HCT116 (cell line): ENCODE measurements around the gene MACF1. TPM values are rescaled to one million over a fixed set of nuclear protein-coding genes. Genes with fewer than 3 reads are reported as not detected.

Source experiments
- ATAC-seq: fragments of 200-7000 bp; cut with Tn5 transposase; 2 replicates; pipeline ENCODE4 v1.9.1; 2020; ENCODE audit warnings: mild to moderate bottlenecking, moderate library complexity
- BruUV-seq: library from RNA; stranded (reverse); fragments of 400-500 nt; replicated peaks from 2 replicates; lab custom pipeline; 2021; lab: Mats Ljungman, UMichigan
- CTCF ChIA-PET: fragments of 300-600 bp; sonication (Branson Sonifier 250); formaldehyde crosslinking; loops from one replicate; lab custom pipeline; 2021; ENCODE audit warnings: antibody characterized with exemption; lab: Charles Lee
- POLR2A ChIA-PET: fragments of 300-600, 350-600 bp; sonication (Branson Sonifier 250); formaldehyde crosslinking; loops from one replicate; lab custom pipeline; 2021; ENCODE audit warnings: antibody characterized with exemption; lab: Charles Lee
- RAD21 ChIA-PET, 2 experiments: fragments of 300-600 bp; sonication (Branson Sonifier 250); formaldehyde crosslinking; loops; one replicate each; lab custom pipeline; 2023; ENCODE audit warnings: low total read pairs in 2 of 2; ENCODE audit not compliant: uncharacterized antibody in 2 of 2, unreplicated experiment in 2 of 2, low non-redundant PET in 1 of 2; lab: Charles Lee
- DNase-seq: peaks from one replicate; pipeline ENCODE4 v3.0.0-alpha.2; 2010; ENCODE audit warnings: low read depth, low spot score
- H2AFZ ChIP-seq: fragments of 200-600 bp; shearing (Covaris generic), sonication (generic); 2 replicates; pipeline ENCODE4 v1.6.1; 2017; ENCODE audit warnings: low read depth, mixed run types, mixed read lengths, antibody characterized with exemption, low read length; ENCODE audit not compliant: poor library complexity, severe bottlenecking
- H3K27ac ChIP-seq: 2 replicates; pipeline ENCODE4 v1.5.1; 2012; ENCODE audit warnings: low read depth, low read length
- H3K27me3 ChIP-seq: fragments of 200-600 bp; sonication (generic); 2 replicates; pipeline ENCODE4 v1.6.1; 2016; ENCODE audit warnings: mixed run types, low read length, mixed read lengths; ENCODE audit not compliant: insufficient read depth
- H3K36me3 ChIP-seq, 2 experiments: fragments of 200-500 bp in 1 of 2; fragments of 200-600 bp in 1 of 2; sonication (Bioruptor generic) in 1 of 2; sonication (generic) in 1 of 2; 2 replicates each; pipeline versions ENCODE4 v1.5.1 to v1.6.1; 2014 to 2016; ENCODE audit warnings: low read length in 2 of 2, inconsistent platforms in 1 of 2, mixed read lengths in 1 of 2, mixed run types in 1 of 2; ENCODE audit not compliant: insufficient read depth in 2 of 2, control insufficient read depth in 1 of 2
- H3K4me1 ChIP-seq, 2 experiments: fragments of 200-600 bp in 1 of 2; sonication (generic) in 1 of 2; 2 replicates each; pipeline versions ENCODE4 v1.5.1 to v1.6.1; 2012 to 2017; ENCODE audit warnings: low read length in 2 of 2, inconsistent platforms in 1 of 2, mild to moderate bottlenecking in 1 of 2, mixed read lengths in 1 of 2, mixed run types in 1 of 2, moderate library complexity in 1 of 2; ENCODE audit not compliant: insufficient read depth in 2 of 2, control insufficient read depth in 1 of 2
- H3K4me2 ChIP-seq: fragments of 200-600 bp; sonication (generic); 2 replicates; pipeline ENCODE4 v1.6.1; 2017; ENCODE audit warnings: mixed run types, low read length, mixed read lengths
- H3K4me3 ChIP-seq, 2 experiments: fragments of 200-600 bp in 1 of 2; sonication (generic) in 1 of 2; replicated peaks in 1 of 2; 2 replicates each; pipeline ENCODE4 v1.5.1; 2011 to 2016; ENCODE audit warnings: low read length in 2 of 2, control low read depth in 1 of 2, low read depth in 1 of 2, mild to moderate bottlenecking in 1 of 2, mixed read lengths in 1 of 2, mixed run types in 1 of 2
- H3K79me2 ChIP-seq: fragments of 200-600 bp; sonication (generic); 2 replicates; pipeline ENCODE4 v1.6.1; 2017; ENCODE audit warnings: mild to moderate bottlenecking, mixed run types, low read length, moderate library complexity, mixed read lengths; ENCODE audit not compliant: insufficient read depth
- H3K9ac ChIP-seq: fragments of 200-600 bp; sonication (generic); 2 replicates; pipeline ENCODE4 v1.6.1; 2016; ENCODE audit warnings: low read length, mixed read lengths
- H3K9me2 ChIP-seq: fragments of 200-600 bp; sonication (generic), shearing (Covaris generic); 2 replicates; pipeline ENCODE4 v1.6.1; 2017; ENCODE audit warnings: mixed run types, mild to moderate bottlenecking, moderate library complexity; ENCODE audit not compliant: insufficient read depth
- H3K9me3 ChIP-seq, 2 experiments: fragments of 200-500 bp in 1 of 2; fragments of 200-600 bp in 1 of 2; sonication (Bioruptor generic) in 1 of 2; sonication (generic) in 1 of 2; 2 replicates each; pipeline ENCODE4 v1.6.1; 2014 to 2017; ENCODE audit warnings: low read length in 2 of 2, mixed read lengths in 2 of 2, inconsistent platforms in 1 of 2, low read depth in 1 of 2, mild to moderate bottlenecking in 1 of 2, mixed run types in 1 of 2, moderate library complexity in 1 of 2; ENCODE audit not compliant: control insufficient read depth in 1 of 2, insufficient read depth in 1 of 2
- H4K20me1 ChIP-seq: fragments of 200-600 bp; sonication (generic), shearing (Covaris generic); 2 replicates; pipeline ENCODE4 v1.6.1; 2017; ENCODE audit warnings: mixed run types, mild to moderate bottlenecking, moderate library complexity; ENCODE audit not compliant: insufficient read depth
- ATF3 ChIP-seq: IDR thresholded peaks from 2 replicates; pipeline ENCODE4 v1.6.1; 2012
- CBX3 ChIP-seq: IDR thresholded peaks from 2 replicates; pipeline ENCODE4 v1.6.1; 2012; ENCODE audit warnings: low read depth
- CEBPB ChIP-seq: IDR thresholded peaks from 2 replicates; pipeline ENCODE4 v1.6.1; 2012; ENCODE audit warnings: low read depth
- CTCF ChIP-seq, 3 experiments: fragments of 200-600 bp in 1 of 3; sonication (generic) in 1 of 3; IDR thresholded peaks in 2 of 3; conservative IDR thresholded peaks in 1 of 3; 2 replicates each; pipeline ENCODE4 v1.5.1; 2012 to 2017; ENCODE audit warnings: low read depth in 2 of 3, low read length in 2 of 3, antibody characterized with exemption in 1 of 3, borderline replicate concordance in 1 of 3, control low read depth in 1 of 3, mild to moderate bottlenecking in 1 of 3, mixed read lengths in 1 of 3, mixed run types in 1 of 3, moderate library complexity in 1 of 3; ENCODE audit not compliant: insufficient read depth in 1 of 3
- JUND ChIP-seq: IDR thresholded peaks from 2 replicates; pipeline ENCODE4 v1.6.1; 2012
- MAX ChIP-seq: IDR thresholded peaks from 2 replicates; pipeline ENCODE4 v1.6.1; 2012
- SIN3A ChIP-seq: IDR thresholded peaks from 2 replicates; pipeline ENCODE4 v1.6.1; 2012; ENCODE audit warnings: low read depth
- SP1 ChIP-seq: IDR thresholded peaks from 2 replicates; pipeline ENCODE4 v1.6.1; 2012; ENCODE audit warnings: low read depth
- SRF ChIP-seq: IDR thresholded peaks from 2 replicates; pipeline ENCODE4 v1.6.1; 2012; ENCODE audit warnings: low read depth
- ZBTB33 ChIP-seq: IDR thresholded peaks from 2 replicates; pipeline ENCODE4 v1.6.1; 2011; ENCODE audit warnings: mild to moderate bottlenecking, low read length, moderate library complexity; ENCODE audit not compliant: insufficient replicate concordance; ENCODE audit errors: extremely low read depth
- intact Hi-C: fragments of 100-400 bp; cut with micrococcal nuclease; formaldehyde crosslinking; loops from 2 replicates; pipeline ENCODE4 v1.10.0; 2022
- total RNA-seq: library from RNA; stranded (reverse); gene quantifications from one replicate; pipeline ENCODE4 v1.2.1, GENCODE V29; 2021; ENCODE audit not compliant: unreplicated experiment

MACF1 gene
- total RNA-seq, 1 experiment from 2014 or later: 146 TPM

GRCh38 chr1:39525366-39526165 is 321.1 kb downstream of the MACF1 start:
- intact Hi-C loops: no loop called here
- Histone ChIP-seq H3K4me2 (no peak overlapping the region), H3K79me2 (no peaks in the 10 kb centered on the region), H4K20me1 (no peaks in the 10 kb centered on the region), H3K27ac (no peak overlapping the region), H3K27me3 (no peaks in the 10 kb centered on the region), H2AFZ (no peak overlapping the region), H3K36me3 (no peaks in the 10 kb centered on the region), H3K9ac (no peak overlapping the region), H3K9me2 (no peaks in the 10 kb centered on the region), H3K4me1 (no peaks in the 10 kb centered on the region), H3K9me3 (no peaks in the 10 kb centered on the region), H3K4me3 (no peak overlapping the region)
- ChIA-PET RAD21 (no interaction called here), POLR2A (no interaction called here), CTCF (no interaction called here)
- BruUV-seq: no TSS peak
- DNase-seq (no peak), ATAC-seq (no peak)
- no peak for TF ChIP-seq MAX
- no peak for TF ChIP-seq ZBTB33
- TF ChIP-seq SRF: no peak
- TF ChIP-seq SP1: no peak
- TF ChIP-seq CTCF (IDR thresholded peaks at IDR 0.05 in 2 of 3, conservative IDR thresholded peaks at IDR 0.05 in 1 of 3; ENCODE audit: borderline replicate concordance in 1 of 3, insufficient read depth in 1 of 3, low read depth in 2 of 3, low read length in 2 of 3): no peak
- TF ChIP-seq ATF3: no peak
- TF ChIP-seq CEBPB: no peak
- TF ChIP-seq SIN3A: no peak
- no peak for TF ChIP-seq CBX3
- no peak for TF ChIP-seq JUND
